Astrocyte of the spinal cord (primary cell): ENCODE results near the gene HOXC6.
A peak's percentile ranks its signal among the peaks of the same experiment; 100 is the strongest.

Experiments
- DNase-seq: peaks from one replicate; pipeline ENCODE4 v3.0.0; 2011; ENCODE audit warnings: low read depth, low spot score
- H3K4me3 ChIP-seq: 2 replicates; pipeline ENCODE4 v1.5.1; 2011; ENCODE audit warnings: low read depth, mild to moderate bottlenecking, low read length, moderate library complexity
- in situ Hi-C: cut with HindIII; loops from 2 replicates; pipeline ENCODE4 v1.10.0; 2017; ENCODE audit warnings: low sequenced_read_pairs
- TF ChIP-seq, protein P1 (sequence below): IDR thresholded peaks from 2 replicates; pipeline ENCODE4 v1.5.1; 2012; ENCODE audit warnings: low read depth, mild to moderate bottlenecking, low read length, inconsistent platforms

HOXC6 gene

GRCh38 chr12:54004063-54004840 is 24.0 kb upstream of the HOXC6 start:
- in situ Hi-C loops = loop anchor here (25.0 kb wide), 1 partner anchor 183 kb away; the partner anchor contains the start of gene SMUG1
- H3K4me3 ChIP-seq = no peak overlapping the region
- no peak for DNase-seq
- TF ChIP-seq, protein P1, sequence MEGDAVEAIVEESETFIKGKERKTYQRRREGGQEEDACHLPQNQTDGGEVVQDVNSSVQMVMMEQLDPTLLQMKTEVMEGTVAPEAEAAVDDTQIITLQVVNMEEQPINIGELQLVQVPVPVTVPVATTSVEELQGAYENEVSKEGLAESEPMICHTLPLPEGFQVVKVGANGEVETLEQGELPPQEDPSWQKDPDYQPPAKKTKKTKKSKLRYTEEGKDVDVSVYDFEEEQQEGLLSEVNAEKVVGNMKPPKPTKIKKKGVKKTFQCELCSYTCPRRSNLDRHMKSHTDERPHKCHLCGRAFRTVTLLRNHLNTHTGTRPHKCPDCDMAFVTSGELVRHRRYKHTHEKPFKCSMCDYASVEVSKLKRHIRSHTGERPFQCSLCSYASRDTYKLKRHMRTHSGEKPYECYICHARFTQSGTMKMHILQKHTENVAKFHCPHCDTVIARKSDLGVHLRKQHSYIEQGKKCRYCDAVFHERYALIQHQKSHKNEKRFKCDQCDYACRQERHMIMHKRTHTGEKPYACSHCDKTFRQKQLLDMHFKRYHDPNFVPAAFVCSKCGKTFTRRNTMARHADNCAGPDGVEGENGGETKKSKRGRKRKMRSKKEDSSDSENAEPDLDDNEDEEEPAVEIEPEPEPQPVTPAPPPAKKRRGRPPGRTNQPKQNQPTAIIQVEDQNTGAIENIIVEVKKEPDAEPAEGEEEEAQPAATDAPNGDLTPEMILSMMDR = no peak

DNA sequence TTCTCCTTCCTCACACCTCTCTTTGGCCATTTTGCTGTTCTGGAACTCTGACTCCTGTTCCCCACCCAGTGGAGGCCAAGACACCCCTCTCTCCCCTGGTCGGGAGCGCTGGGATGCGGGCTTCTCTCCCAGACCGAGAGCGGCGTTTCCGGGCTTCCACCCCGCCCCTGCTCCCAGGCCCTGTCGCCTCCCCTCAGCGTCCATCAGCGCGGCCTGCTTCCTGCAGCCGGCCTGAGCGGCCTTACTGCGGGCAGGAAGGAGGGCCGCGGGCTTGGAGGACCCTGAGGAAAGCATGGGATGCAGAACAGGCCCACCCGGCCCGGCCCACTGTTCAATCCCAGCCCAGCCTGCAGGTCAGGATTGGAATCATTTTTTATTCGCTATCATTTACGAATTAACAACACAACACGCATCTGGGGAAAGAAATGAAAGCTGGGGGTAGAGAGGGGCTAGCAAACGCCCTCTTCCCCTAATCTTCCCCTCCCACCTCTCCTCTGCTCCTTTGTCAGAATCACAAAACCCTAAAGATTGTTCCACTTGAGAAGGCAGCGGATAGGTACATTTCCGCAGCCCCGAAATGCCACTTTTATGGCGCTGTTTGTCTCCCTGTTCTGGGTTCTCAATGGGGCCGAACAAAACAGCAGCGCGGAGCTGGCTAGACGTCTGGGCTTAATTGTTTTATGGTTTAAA is 23.3 kb upstream of the HOXC6 start:
- in situ Hi-C loops = loop anchor here (25.0 kb wide), 1 partner anchor 182 kb away; the partner anchor contains the start of gene SMUG1
- no peak for DNase-seq
- TF ChIP-seq, protein P1 = no peak
- H3K4me3 ChIP-seq = peak overlapping the region; percentile 12

- DNase-seq = no peak
- in situ Hi-C loops = loop anchor here (25.0 kb wide), 1 partner anchor 182 kb away; the partner anchor contains the start of gene SMUG1
- TF ChIP-seq, protein P1 = no peak
- H3K4me3 ChIP-seq = no peak overlapping the region
These were observed 22.7 kb upstream of the HOXC6 start for GRCh38 chr12:54005531-54005852.

DNA sequence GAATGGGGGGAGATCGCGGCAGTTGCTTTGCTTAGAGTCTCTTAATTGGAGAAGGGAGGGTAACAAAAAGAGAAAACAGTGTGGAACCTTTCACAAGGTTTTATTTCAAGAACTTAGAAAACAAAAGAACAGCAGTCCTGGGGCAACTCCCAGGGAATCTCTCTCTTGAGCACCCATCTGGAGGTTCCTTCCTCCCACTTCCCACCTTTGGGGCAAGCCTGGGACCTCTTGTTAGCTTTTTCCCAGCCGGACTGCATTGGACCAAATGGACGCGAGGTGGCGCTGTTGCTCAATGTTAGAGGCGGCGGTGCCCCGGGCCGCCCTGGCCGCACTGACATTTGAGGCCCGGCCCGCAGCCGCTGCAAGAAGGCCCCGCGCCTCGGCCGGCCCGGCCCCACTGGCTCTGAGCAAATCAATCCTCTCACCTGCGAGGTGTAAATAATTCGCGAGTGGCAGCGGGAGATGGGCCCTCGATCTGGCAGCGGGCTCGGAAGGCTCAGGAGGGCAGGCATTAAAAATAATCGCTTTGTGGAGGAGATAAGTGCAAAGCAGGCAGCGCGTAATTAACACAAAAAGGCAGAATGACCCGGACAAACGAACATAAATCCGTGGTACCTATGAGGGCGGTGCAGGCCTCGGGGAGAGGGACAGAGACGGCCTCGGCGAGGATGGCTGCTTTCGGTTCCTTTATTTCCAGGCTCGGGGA is 22.2 kb upstream of the HOXC6 start:
- H3K4me3 ChIP-seq = no peak overlapping the region
- peak; percentile 81 for DNase-seq
- TF ChIP-seq, protein P1 = peak; percentile 81
- in situ Hi-C loops = loop anchor here (25.0 kb wide), 1 partner anchor 181 kb away; the partner anchor contains the start of gene SMUG1

DNA sequence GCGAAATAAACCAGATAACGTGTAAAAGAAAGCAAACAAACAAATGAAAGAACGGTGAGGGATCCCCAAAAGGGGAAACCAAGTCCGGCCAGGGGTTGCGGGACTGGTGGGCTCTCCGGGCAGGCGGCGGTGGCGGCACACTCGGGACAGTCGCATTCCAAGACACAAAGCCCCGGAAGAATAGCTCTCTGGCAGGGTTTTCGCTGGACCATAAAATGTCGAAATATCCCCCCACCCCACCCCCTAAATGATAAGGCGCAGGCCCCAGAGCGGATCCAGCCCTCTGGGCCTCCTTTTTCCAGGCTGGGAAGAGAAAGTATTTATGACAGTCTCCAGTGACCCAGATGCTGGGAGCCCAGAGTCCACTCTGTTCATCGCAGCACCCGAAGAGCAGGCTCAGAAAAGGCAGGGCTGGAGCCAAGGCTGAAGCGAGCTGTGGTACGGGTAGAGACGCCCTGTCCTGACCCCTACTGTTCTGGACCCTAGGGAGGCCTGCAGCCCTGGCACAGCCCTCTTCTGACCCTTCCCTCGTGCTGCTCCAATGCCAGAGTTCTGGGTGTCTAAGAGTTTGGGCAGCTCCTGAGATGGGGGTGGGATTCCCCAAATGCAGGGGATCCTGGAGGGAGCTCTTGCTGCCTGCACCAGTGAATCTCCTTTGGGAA is 21.6 kb upstream of the HOXC6 start:
- TF ChIP-seq, protein P1 = no peak
- no peak for DNase-seq
- in situ Hi-C loops = loop anchor here (25.0 kb wide), 1 partner anchor 181 kb away; the partner anchor contains the start of gene SMUG1
- no peak overlapping the region for H3K4me3 ChIP-seq
